ENCODE results near the gene DPEP2.

DNA sequence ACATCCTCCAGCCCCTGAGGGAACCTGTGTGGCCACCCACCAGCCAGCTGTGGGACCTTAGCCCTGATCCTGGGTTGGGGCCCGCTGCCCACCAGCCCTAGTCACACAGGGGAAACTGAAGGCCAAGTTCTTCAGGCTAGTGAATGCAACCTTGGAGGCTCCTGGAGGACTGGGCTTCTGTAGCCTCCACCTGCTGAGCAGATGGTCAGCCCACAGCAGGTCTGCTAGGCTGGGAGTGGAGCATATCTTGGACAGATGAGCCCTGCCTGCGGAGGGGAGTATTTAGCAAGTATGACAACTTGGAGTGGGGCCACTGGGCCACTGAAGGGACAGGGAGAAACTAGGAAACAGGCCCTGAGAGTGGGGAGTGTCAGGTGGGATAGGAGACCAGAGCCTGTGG, 23.1 kb downstream of the DPEP2 start:
- TF ChIP-seq CTCF (IDR thresholded peaks at IDR 0.05) (no peak), POLR2AphosphoS5 (IDR thresholded peaks at IDR 0.05) (no peak)

Data from breast epithelium (tissue), 3 donors.